GM19043 (cell line): ENCODE measurements around the gene DIPK2A.

Experiments
- ATAC-seq: cut with Tn5 transposase; IDR thresholded peaks from one replicate; pipeline ENCODE4 v1.9.1; 2021; ENCODE audit warnings: low read depth; ENCODE audit not compliant: unreplicated experiment

Gene DIPK2A

GRCh38 chr3:143971359-143972154 lies at the start of gene DIPK2A:
Gene DIPK2A (plus strand): TSS chr3:143971823. CDS start chr3:143972333, 510 bp downstream.
- ATAC-seq, result peak; percentile 42

GRCh38 chr3:143924522-143925285 lies 46.9 kb upstream of the DIPK2A start:
- peak; percentile 68 for ATAC-seq

- no peak for ATAC-seq
These were observed 43.6 kb upstream of the DIPK2A start for GRCh38 chr3:143928056-143928455.

- ATAC-seq, result no peak
These were observed 42.9 kb upstream of the DIPK2A start for GRCh38 chr3:143928541-143929255.

GRCh38 chr3:143934791-143935190 lies 36.8 kb upstream of the DIPK2A start:
- no peak for ATAC-seq

- ATAC-seq, result no peak
These were observed 35.9 kb upstream of the DIPK2A start for GRCh38 chr3:143935678-143936077.

GRCh38 chr3:143950810-143951209 lies 20.8 kb upstream of the DIPK2A start:
- ATAC-seq, result no peak

GRCh38 chr3:143951351-143951971 lies 20.2 kb upstream of the DIPK2A start:
- ATAC-seq, result peak; percentile 78

GRCh38 chr3:143952569-143953072 lies 19.0 kb upstream of the DIPK2A start:
- ATAC-seq, result no peak

- no peak for ATAC-seq
These were observed 16.5 kb upstream of the DIPK2A start for GRCh38 chr3:143955113-143955512.

GRCh38 chr3:143956838-143957237 lies 14.8 kb upstream of the DIPK2A start:
- no peak for ATAC-seq

GRCh38 chr3:143957453-143957852 lies 14.2 kb upstream of the DIPK2A start:
- no peak for ATAC-seq

- no peak for ATAC-seq
These were observed 12.7 kb upstream of the DIPK2A start for GRCh38 chr3:143958966-143959365.

- no peak for ATAC-seq
These were observed 10.3 kb upstream of the DIPK2A start for GRCh38 chr3:143961342-143961741.

GRCh38 chr3:143963946-143964345 lies 7.7 kb upstream of the DIPK2A start:
- no peak for ATAC-seq

- ATAC-seq, result peak; percentile 18
These were observed 757 bp upstream of the DIPK2A start for GRCh38 chr3:143970773-143971358.

GRCh38 chr3:143972155-143972504 lies 507 bp downstream of the DIPK2A start:
- ATAC-seq, result no peak

GRCh38 chr3:143972505-143973258 lies 1.1 kb downstream of the DIPK2A start:
- ATAC-seq, result peak; percentile 28

GRCh38 chr3:143973259-143974021 lies 1.8 kb downstream of the DIPK2A start:
- no peak for ATAC-seq
